Vagina (tissue), 2 donors: ENCODE measurements around the gene OR5B2. TPM values are rescaled to one million over a fixed set of nuclear protein-coding genes. Genes with fewer than 3 reads are reported as not detected.

ENCODE experiments used
- DNase-seq, 2 donors: peaks; one replicate each; pipeline ENCODE4 v3.0.0-alpha.2; 2017; ENCODE audit errors: extremely low spot score in 2 of 2
- H3K27ac ChIP-seq: fragments of 200-600 bp; sonication (generic); one replicate; pipeline ENCODE4 v1.5.1; 2019
- H3K27me3 ChIP-seq: fragments of 200-600 bp; sonication (generic); one replicate; pipeline ENCODE4 v1.5.1; 2019
- H3K36me3 ChIP-seq, 2 donors: fragments of 200-600 bp; sonication (generic); one replicate each; pipeline ENCODE4 v1.5.1; 2017 to 2019
- H3K4me1 ChIP-seq: fragments of 200-600 bp; sonication (generic); one replicate; pipeline ENCODE4 v1.5.1; 2019
- H3K4me3 ChIP-seq, 2 donors: fragments of 200-600 bp; sonication (generic); 1 replicate in 1 of 2; 2 replicates in 1 of 2; pipeline ENCODE4 v1.5.1; 2016 to 2019
- H3K9me3 ChIP-seq: fragments of 200-600 bp; sonication (generic); one replicate; pipeline ENCODE4 v1.5.1; 2019
- CTCF ChIP-seq, 3 experiments: fragments of 450-650 bp in 2 of 3; fragments of 200-600 bp in 1 of 3; sonication (generic) in 1 of 3; IDR thresholded peaks; one replicate each; pipeline ENCODE4 v1.5.1; 2017 to 2019; ENCODE audit warnings: antibody characterized with exemption in 3 of 3, mild to moderate bottlenecking in 2 of 3, moderate library complexity in 2 of 3
- POLR2A ChIP-seq, 2 donors: fragments of 450-650 bp; IDR thresholded peaks; one replicate each; pipeline ENCODE4 v1.6.1; 2017; ENCODE audit warnings: antibody characterized with exemption in 2 of 2, mild to moderate bottlenecking in 2 of 2, moderate library complexity in 2 of 2
- POLR2AphosphoS5 ChIP-seq, 2 donors: sonication (generic); formaldehyde crosslinking; IDR thresholded peaks; one replicate each; pipeline ENCODE4 v1.9.0; 2017; ENCODE audit warnings: antibody characterized with exemption in 2 of 2, mild to moderate bottlenecking in 2 of 2, low read depth in 1 of 2; ENCODE audit not compliant: insufficient read depth in 1 of 2
- intact Hi-C: fragments of 100-400 bp; cut with DNase I; formaldehyde crosslinking; loops from one replicate; pipeline ENCODE4 v1.15.1; 2023
- total RNA-seq: library from RNA; depleted of rRNA; stranded (reverse); fragments of >200 nt; gene quantifications from one replicate; pipeline ENCODE4 v1.2.3, GENCODE V29; 2016

OR5B2 gene
- total RNA-seq, 1 donor from 2014 or later: not detected

- no peak overlapping the region for H3K4me3 ChIP-seq
- H3K27ac ChIP-seq: no peak overlapping the region
- H3K36me3 ChIP-seq: no peaks in the 10 kb centered on the region
- no peaks in the 10 kb centered on the region for H3K27me3 ChIP-seq
- TF ChIP-seq POLR2AphosphoS5 (IDR thresholded peaks at IDR 0.05; ENCODE audit: insufficient read depth in 1 of 2, low read depth in 1 of 2) (no peak), POLR2A (IDR thresholded peaks at IDR 0.05) (no peak), CTCF (IDR thresholded peaks at IDR 0.05) (no peak)
- intact Hi-C loops: no loop called here
- H3K9me3 ChIP-seq: peaks cover 7% of the 10 kb centered on the region
- H3K4me1 ChIP-seq: no peaks in the 10 kb centered on the region
- DNase-seq: no peak
These were observed 18.4 kb upstream of the OR5B2 start for GRCh38 chr11:58446294-58446693.

GRCh38 chr11:58444300-58444699, 16.4 kb upstream of the OR5B2 start:
- no peaks in the 10 kb centered on the region for H3K27me3 ChIP-seq
- H3K36me3 ChIP-seq: no peaks in the 10 kb centered on the region
- peaks cover 7% of the 10 kb centered on the region for H3K9me3 ChIP-seq
- no peaks in the 10 kb centered on the region for H3K4me1 ChIP-seq
- TF ChIP-seq POLR2A (IDR thresholded peaks at IDR 0.05) (no peak), CTCF (IDR thresholded peaks at IDR 0.05) (no peak), POLR2AphosphoS5 (IDR thresholded peaks at IDR 0.05; ENCODE audit: insufficient read depth in 1 of 2, low read depth in 1 of 2) (no peak)
- no peak for DNase-seq
- intact Hi-C loops: no loop called here
- H3K27ac ChIP-seq: no peak overlapping the region
- H3K4me3 ChIP-seq: no peak overlapping the region

- no peak for DNase-seq
- H3K36me3 ChIP-seq: no peaks in the 10 kb centered on the region
- no peak within 1 kb of the TSS for H3K27ac ChIP-seq
- H3K4me1 ChIP-seq: no peaks in the 10 kb centered on the region
- H3K9me3 ChIP-seq: peaks cover 7% of the 10 kb centered on the region
- TF ChIP-seq CTCF (IDR thresholded peaks at IDR 0.05) (no peak), POLR2A (IDR thresholded peaks at IDR 0.05) (no peak), POLR2AphosphoS5 (IDR thresholded peaks at IDR 0.05; ENCODE audit: insufficient read depth in 1 of 2, low read depth in 1 of 2) (no peak)
- no peak within 1 kb of the TSS for H3K4me3 ChIP-seq
- intact Hi-C loops: no loop called here
- no peaks in the 10 kb centered on the region for H3K27me3 ChIP-seq
These were observed 14.2 kb upstream of the OR5B2 start, which contains the start of gene OR5B12 for GRCh38 chr11:58442136-58442535. Gene OR5B12 (minus strand): TSS chr11:58442236. CDS start chr11:58440151, 2,085 bp downstream.

- H3K4me1 ChIP-seq: no peaks in the 10 kb centered on the region
- DNase-seq: no peak
- no peaks in the 10 kb centered on the region for H3K9me3 ChIP-seq
- no peak for TF ChIP-seq POLR2AphosphoS5 (IDR thresholded peaks at IDR 0.05; ENCODE audit: insufficient read depth in 1 of 2, low read depth in 1 of 2)
- no peak for TF ChIP-seq CTCF (IDR thresholded peaks at IDR 0.05)
- TF ChIP-seq POLR2A (IDR thresholded peaks at IDR 0.05): no peak
- no peaks in the 10 kb centered on the region for H3K27me3 ChIP-seq
- no peak overlapping the region for H3K27ac ChIP-seq
- H3K4me3 ChIP-seq: no peak overlapping the region
- intact Hi-C loops: no loop called here
- no peaks in the 10 kb centered on the region for H3K36me3 ChIP-seq
These were observed 10.6 kb upstream of the OR5B2 start for GRCh38 chr11:58438486-58438885.

- DNase-seq: no peak
- Histone ChIP-seq H3K9me3 (no peaks in the 10 kb centered on the region), H3K27ac (no peak overlapping the region), H3K36me3 (no peaks in the 10 kb centered on the region), H3K4me1 (no peaks in the 10 kb centered on the region), H3K27me3 (no peaks in the 10 kb centered on the region), H3K4me3 (no peak overlapping the region)
- intact Hi-C loops: no loop called here
- TF ChIP-seq POLR2A (IDR thresholded peaks at IDR 0.05) (no peak), POLR2AphosphoS5 (IDR thresholded peaks at IDR 0.05; ENCODE audit: insufficient read depth in 1 of 2, low read depth in 1 of 2) (no peak), CTCF (IDR thresholded peaks at IDR 0.05) (no peak)
These were observed 6.3 kb upstream of the OR5B2 start for GRCh38 chr11:58434217-58434616.
